Measurements from ENCODE around the gene ARF5.
A peak's percentile ranks its signal among the peaks of the same experiment; 100 is the strongest.

Gene ARF5

DNA sequence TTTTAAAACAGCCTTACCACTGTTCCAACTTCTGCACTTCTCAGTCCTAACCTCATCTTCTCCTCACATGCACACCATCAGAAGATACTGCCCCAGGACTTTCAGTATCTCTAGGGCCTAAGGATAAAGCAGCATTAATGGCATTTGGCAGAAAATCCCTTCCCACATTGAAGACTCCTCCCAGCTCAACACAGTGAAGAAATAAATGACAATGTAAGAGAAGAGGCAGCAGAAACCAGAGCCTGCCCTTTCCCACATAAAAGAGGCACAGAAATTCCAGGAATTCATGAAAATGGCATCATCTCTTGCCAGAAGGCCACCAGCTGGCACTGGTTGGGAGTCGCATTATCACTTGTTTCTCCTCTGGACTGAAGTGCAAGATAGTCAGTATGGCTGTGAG, 6.5 kb upstream of the ARF5 start:
- Histone ChIP-seq H3K4me1 (ENCODE audit: insufficient read depth, low read length) (peaks cover 42% of the 10 kb centered on the region), H3K27me3 (ENCODE audit: insufficient read depth, low read length, poor library complexity) (no peaks in the 10 kb centered on the region), H3K9me3 (ENCODE audit: insufficient read depth, low read length, severe bottlenecking) (no peaks in the 10 kb centered on the region), H3K79me2 (ENCODE audit: insufficient read depth, low read length) (peaks cover 33% of the 10 kb centered on the region), H4K20me1 (ENCODE audit: insufficient read depth, low read length) (peaks cover 35% of the 10 kb centered on the region), H3K4me3 (ENCODE audit: low read depth in 1 of 2, low read length in 2 of 2) (no peak overlapping the region), H3K4me2 (ENCODE audit: insufficient read depth, low read length) (peak overlapping the region; percentile 26; the same call in 1 of the 2 replicates), H3K27ac (ENCODE audit: low read length) (no peak overlapping the region), H3K36me3 (ENCODE audit: insufficient read depth, low read length) (peaks cover 30% of the 10 kb centered on the region), H2AFZ (ENCODE audit: low read depth, low read length) (no peak overlapping the region), H3K9ac (ENCODE audit: low read depth, low read length) (no peak overlapping the region)
- DNase-seq: no peak
- ATAC-seq (ENCODE audit: insufficient read depth, low read depth): no peak
- TF ChIP-seq EZH2 (IDR thresholded peaks at IDR 0.05; ENCODE audit: borderline replicate concordance, low read depth, low read length, severe bottlenecking): no peak
- TF ChIP-seq, protein P1, sequence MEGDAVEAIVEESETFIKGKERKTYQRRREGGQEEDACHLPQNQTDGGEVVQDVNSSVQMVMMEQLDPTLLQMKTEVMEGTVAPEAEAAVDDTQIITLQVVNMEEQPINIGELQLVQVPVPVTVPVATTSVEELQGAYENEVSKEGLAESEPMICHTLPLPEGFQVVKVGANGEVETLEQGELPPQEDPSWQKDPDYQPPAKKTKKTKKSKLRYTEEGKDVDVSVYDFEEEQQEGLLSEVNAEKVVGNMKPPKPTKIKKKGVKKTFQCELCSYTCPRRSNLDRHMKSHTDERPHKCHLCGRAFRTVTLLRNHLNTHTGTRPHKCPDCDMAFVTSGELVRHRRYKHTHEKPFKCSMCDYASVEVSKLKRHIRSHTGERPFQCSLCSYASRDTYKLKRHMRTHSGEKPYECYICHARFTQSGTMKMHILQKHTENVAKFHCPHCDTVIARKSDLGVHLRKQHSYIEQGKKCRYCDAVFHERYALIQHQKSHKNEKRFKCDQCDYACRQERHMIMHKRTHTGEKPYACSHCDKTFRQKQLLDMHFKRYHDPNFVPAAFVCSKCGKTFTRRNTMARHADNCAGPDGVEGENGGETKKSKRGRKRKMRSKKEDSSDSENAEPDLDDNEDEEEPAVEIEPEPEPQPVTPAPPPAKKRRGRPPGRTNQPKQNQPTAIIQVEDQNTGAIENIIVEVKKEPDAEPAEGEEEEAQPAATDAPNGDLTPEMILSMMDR (IDR thresholded peaks at IDR 0.05; ENCODE audit: borderline replicate concordance, extremely low read depth, low read length, poor library complexity, severe bottlenecking): no peak

DNA sequence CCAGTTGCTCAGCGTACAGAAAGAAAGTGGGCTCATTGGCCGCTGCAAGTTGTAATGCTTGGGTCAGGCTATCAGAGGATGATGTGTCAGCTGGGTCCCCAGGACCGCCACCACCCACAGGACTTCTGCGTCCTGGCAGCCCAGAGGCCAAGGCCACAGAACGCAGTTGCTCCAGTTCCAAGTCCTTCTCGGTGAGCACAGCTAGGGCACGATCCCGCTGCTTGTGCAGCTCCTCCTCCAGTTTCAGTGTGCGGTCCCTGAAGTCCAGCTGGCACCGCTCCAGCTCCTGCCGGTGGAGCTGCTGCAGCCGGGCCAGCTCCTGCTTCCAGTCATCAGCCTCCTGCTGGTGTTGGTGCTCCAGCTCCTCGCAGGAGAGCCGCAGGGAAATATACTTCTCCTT, 5.8 kb upstream of the ARF5 start:
- no peak for TF ChIP-seq EZH2 (IDR thresholded peaks at IDR 0.05; ENCODE audit: borderline replicate concordance, low read depth, low read length, severe bottlenecking)
- TF ChIP-seq, protein P1 (IDR thresholded peaks at IDR 0.05; ENCODE audit: borderline replicate concordance, extremely low read depth, low read length, poor library complexity, severe bottlenecking): no peak
- H4K20me1 ChIP-seq (ENCODE audit: insufficient read depth, low read length): peaks cover 35% of the 10 kb centered on the region
- H3K9ac ChIP-seq (ENCODE audit: low read depth, low read length): no peak overlapping the region
- no peak overlapping the region for H2AFZ ChIP-seq (ENCODE audit: low read depth, low read length)
- peak overlapping the region; percentile 26; the same call in 1 of the 2 replicates for H3K4me2 ChIP-seq (ENCODE audit: insufficient read depth, low read length)
- peaks cover 44% of the 10 kb centered on the region for H3K4me1 ChIP-seq (ENCODE audit: insufficient read depth, low read length)
- H3K79me2 ChIP-seq (ENCODE audit: insufficient read depth, low read length): peaks cover 33% of the 10 kb centered on the region
- ATAC-seq (ENCODE audit: insufficient read depth, low read depth) (no peak), DNase-seq (no peak)
- no peaks in the 10 kb centered on the region for H3K9me3 ChIP-seq (ENCODE audit: insufficient read depth, low read length, severe bottlenecking)
- no peaks in the 10 kb centered on the region for H3K27me3 ChIP-seq (ENCODE audit: insufficient read depth, low read length, poor library complexity)
- H3K4me3 ChIP-seq (ENCODE audit: low read depth in 1 of 2, low read length in 2 of 2): no peak overlapping the region
- H3K36me3 ChIP-seq (ENCODE audit: insufficient read depth, low read length): peaks cover 30% of the 10 kb centered on the region
- H3K27ac ChIP-seq (ENCODE audit: low read length): no peak overlapping the region

DNA sequence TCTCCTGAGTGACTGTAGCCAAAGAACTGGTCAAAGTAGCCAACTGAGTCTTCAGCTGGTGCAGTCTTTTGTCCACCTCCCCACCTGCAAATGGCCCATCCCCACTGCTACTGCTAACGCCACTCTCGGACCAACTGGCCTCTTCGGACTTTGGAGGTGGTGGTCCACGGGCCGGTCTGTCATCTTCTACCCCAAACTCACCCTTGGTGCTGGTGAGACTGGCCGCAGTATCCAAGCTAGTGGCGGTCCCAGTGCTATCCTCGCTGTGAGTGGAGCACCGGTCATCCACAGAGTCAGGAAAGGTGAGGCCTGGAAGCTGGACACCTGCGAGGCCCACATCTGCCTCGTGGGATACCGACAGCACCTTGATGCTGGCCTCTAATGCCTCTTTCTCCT, 3.6 kb upstream of the ARF5 start:
- Histone ChIP-seq H3K4me3 (ENCODE audit: low read depth in 1 of 2, low read length in 2 of 2) (peak overlapping the region; percentile 72 to 93), H2AFZ (ENCODE audit: low read depth, low read length) (peak overlapping the region; percentile 90), H3K27ac (ENCODE audit: low read length) (peak overlapping the region; percentile 74), H3K9ac (ENCODE audit: low read depth, low read length) (peak overlapping the region; percentile 76), H3K4me1 (ENCODE audit: insufficient read depth, low read length) (peaks cover 61% of the 10 kb centered on the region), H3K4me2 (ENCODE audit: insufficient read depth, low read length) (peak overlapping the region; percentile 100), H3K79me2 (ENCODE audit: insufficient read depth, low read length) (peaks cover 46% of the 10 kb centered on the region), H3K27me3 (ENCODE audit: insufficient read depth, low read length, poor library complexity) (no peaks in the 10 kb centered on the region), H3K9me3 (ENCODE audit: insufficient read depth, low read length, severe bottlenecking) (no peaks in the 10 kb centered on the region), H3K36me3 (ENCODE audit: insufficient read depth, low read length) (peaks cover 32% of the 10 kb centered on the region), H4K20me1 (ENCODE audit: insufficient read depth, low read length) (peaks cover 43% of the 10 kb centered on the region)
- ATAC-seq (ENCODE audit: insufficient read depth, low read depth) (no peak), DNase-seq (no peak)
- TF ChIP-seq, protein P1 (IDR thresholded peaks at IDR 0.05; ENCODE audit: borderline replicate concordance, extremely low read depth, low read length, poor library complexity, severe bottlenecking): no peak
- TF ChIP-seq EZH2 (IDR thresholded peaks at IDR 0.05; ENCODE audit: borderline replicate concordance, low read depth, low read length, severe bottlenecking): no peak

Measured in DND-41 (cell line).